NCI-H2029 (cell line): ENCODE data around the gene AP1S3.
"Not testable (repeated sequence)": the region's sequence is repeated elsewhere in the genome, so short reads cannot be mapped to it uniquely, and the experiment has no call there.

ENCODE experiments used
- DNase-seq: peaks from one replicate; lab custom pipeline; 2025; lab: John Stamatoyannopoulos, UW

The AP1S3 gene

DNA sequence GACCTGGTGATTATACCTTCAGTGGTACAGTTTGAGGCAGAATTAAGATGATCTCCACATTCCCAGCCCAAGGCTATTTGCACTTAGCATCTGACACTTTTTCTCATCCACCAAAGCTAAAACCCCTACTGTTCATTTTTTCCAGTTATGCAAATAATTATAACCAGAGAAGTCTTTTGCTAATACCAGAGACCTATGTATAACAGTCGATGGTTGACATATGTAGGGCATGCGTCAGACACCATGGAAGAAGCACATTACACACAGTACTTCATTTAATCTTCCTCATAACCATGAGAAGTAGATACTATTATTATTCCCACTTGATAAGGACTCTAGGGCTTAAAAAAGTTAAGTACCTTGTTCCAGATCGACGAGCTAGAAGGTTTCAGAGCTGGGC, 36.5 kb downstream of the AP1S3 start:
- no peak for DNase-seq

DNA sequence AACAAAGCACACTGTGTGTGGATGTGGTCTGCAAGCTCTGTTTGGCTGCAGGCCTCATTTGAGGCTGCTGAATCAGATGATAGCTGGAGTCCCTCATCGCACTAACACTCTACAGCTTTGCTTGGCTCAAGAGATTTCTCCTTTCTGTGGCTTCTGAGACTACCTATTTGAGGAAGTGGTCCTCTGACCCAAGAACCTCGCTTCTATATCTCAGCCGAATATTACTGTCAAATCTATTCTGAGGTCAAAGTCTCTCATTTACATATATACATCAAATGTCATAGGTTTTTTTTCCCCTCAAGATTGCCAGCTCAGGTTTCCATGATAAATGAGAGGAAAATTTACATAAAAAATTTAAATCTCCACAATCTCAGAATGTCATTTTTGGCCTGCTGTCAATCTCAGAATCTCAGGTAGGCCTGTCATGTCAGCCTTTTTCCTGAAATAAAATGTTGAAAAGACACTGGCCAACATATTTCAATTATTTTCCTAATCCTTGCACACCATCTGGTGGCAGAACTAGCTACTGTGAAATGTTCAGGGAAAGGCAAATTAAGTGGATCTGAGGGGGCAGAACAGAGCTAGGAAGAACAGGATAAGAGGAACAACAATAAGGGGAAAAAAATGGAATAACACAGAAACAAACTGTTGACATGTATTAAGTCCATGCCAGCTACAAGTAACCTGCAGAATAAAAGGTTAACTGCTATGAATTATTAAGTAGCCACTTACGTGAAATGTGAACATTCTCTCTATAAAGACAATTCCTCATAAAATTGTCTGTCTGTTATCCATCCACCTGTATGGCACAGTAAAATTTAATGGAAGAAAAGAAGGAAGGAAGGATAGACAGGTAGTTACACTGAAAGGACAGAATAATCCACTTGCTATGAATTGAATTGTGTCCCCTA, 39.3 kb downstream of the AP1S3 start:
- no peak for DNase-seq

DNA sequence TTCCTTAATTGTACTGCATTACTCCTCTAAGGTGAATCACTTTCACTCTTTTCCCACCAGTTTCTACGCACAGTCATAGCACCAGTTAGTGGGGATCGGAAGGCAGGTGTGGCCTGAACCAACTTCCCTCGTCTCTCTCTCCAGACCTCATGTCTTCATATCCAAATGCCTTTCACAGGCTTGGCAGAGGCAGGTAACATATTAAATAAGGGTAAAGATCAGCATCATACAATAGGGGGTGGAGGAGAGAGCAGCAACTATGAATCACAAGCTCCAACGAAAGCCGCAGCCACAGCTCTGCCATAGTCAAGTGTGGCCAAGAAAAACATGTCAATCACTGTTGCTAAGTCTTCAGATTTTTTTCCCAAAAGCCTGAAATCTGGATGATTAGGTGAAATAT, 40.3 kb downstream of the AP1S3 start:
- no peak for DNase-seq

DNA sequence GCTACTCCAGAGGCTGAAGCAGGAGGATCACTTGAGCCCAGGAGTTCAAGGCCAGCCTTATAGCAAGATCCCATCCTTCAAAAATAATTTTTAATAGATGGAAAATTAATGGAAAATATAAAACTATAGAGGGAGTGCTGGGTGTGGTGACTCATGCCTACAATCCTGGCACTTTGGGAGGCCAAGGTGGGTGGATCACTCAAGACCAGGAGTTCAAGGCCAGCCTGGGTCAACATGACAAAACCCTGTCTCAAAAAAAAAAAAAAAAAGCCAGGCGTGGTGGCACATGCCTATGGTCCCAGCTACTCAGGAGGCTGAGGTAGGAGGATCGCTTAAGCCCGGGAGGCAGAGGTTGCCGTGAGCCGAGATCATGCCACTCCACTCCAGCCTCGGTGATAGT, 48.0 kb downstream of the AP1S3 start:
- DNase-seq = no peak

DNA sequence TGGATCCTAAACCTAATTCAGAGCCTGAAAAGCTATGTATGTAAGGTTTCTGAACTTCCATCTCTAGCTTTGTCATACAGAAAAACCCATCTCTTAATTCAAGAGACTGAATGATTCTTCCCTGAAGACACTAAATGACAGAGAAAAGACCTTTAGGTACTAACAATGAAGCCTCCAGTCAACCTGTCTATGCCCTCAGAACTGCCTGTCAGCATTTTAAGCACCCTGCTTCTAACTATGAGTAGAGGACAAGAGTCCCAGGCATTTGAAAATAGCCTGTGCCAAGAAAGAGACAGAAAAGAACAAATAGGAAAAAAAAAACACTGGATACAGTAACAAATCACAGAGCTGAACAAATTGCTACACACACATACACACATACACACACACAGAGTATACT, 48.6 kb downstream of the AP1S3 start:
- DNase-seq = no peak

DNA sequence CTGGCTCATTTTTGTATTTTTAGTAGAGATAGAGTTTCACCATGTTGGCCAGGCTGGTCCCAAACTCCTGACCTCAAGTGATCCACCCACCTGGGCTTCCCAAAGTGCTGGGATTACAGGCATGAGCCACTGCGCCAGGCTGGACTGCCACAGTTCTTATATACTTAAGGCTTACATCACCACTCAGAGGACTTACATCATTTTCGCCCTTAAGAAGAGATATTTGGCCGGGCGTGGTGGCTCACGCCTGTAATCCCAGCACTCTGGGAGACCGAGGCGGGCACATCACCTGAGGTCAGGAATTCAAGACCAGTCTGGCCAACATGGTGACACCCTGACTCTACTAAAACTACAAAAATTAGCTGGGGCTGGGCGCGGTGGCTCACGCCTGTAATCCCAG, 49.3 kb downstream of the AP1S3 start:
- DNase-seq = not testable (repeated sequence)

DNA sequence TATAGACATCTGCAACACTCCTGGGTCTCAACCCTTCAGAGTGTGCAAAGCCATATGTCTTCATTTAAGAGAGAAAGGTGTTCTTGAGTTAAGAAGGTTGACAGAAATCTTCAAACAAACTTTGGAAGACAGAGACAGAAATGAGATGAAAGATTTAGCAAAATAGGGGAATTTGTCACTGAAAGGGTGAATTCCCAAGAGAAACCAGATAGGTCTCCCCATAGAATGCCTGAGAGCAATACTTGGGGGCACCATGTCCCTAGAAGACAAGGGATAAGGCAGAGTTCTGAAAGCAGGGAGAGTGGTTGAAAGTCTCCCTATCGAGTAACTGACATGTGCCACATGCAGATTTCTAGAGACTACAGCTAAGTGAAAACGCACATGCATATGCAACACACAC, 50.0 kb downstream of the AP1S3 start:
- DNase-seq = no peak

DNA sequence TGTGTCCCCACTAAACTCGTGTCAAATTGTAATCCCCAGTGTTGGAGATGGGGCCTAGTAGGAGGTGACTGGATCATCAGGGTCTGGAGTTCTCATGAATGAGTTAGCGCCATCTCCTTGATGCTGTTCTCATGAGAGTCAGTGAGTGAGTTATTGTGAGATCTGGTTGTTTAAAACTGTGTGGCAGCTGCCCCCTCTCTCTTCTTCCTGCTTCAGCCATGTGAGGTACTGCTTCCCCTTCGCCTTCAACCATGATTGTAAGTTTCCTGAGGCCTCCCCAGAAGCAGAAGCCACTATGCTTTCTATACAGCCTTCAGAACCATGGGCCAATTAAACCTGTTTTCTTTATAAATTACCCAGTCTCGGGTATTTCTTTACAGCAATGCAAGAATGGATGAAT, 50.4 kb downstream of the AP1S3 start:
- no peak for DNase-seq

DNA sequence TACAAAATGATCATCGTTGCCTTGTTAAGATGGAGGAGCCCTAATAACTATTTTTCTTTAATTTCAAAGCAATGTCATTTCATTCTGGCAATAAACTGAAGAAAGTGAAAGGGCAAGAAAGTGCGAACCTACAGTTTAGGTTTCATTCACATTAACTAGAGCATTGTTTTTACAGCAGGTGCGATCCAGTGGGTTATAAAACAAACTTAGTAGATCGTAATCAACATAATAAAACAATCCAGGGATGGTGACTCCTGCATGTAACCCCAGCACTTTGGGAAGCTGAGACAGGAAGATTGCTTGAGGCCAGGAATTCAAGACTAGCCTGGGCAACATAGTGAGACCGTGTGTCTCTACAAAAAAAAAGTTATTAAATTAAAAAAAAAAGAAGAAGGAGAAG, 51.1 kb downstream of the AP1S3 start:
- no peak for DNase-seq

DNA sequence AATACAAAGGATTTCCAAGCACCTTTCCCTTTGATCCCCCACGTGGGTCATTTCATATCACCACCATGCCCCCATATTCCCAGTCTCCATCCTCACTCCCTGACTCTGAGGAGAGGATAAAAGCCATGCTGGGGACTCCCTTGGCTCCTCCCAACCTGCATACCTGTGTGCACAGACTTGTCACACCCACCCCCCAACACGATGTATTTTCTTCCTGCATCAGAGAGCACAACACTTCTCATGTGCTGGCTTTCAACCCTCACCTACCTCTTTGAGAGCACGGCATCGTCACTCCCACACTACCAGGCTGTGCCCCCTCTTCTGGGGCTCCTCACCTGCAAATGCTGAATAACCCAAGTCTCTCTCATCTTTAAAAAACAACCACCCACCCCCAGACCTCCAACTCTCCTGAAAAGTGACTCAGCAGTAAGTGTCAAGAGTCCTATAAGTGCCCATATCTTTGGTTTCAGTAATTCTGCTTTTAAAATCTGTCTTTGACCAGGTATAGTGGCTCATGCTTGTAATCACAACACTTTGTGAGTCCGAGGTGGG, 53.1 kb downstream of the AP1S3 start:
- no peak for DNase-seq

DNA sequence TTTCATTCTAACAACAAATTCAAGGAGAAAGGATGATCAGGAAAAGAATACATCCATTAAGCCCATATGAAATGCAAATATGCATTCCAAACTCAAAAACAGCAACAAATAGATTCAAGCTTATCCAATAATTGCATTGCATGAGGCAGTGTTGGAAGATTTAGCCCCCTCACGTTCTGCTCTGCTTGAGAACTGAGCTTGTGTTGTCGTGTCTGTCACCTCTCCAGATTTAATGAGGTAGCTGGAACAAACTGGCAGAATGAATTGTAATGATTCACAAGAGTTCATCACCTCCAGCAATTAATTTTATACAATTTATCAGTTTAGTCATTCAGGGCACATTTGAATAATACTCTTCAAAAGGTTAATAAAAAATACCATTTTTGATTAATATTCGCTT, 54.8 kb downstream of the AP1S3 start:
- no peak for DNase-seq

DNA sequence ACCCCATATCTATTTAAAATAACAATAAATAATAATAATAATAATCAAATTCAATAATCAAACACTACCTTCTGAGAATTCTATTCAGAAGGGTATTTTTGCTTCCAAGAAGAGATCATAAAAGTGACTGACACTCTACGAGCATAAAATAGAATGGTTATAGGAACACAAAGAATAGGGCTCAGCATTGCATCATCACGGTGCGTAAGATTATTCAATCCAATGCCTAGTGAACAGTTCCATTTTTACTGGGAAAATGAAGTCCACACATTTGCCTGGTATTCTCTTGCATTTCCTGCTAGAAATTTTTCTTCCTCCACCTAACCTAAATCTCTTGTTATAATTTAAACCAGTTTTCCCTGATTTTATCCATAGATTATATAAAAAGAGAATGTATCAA, 55.8 kb downstream of the AP1S3 start:
- no peak for DNase-seq

DNA sequence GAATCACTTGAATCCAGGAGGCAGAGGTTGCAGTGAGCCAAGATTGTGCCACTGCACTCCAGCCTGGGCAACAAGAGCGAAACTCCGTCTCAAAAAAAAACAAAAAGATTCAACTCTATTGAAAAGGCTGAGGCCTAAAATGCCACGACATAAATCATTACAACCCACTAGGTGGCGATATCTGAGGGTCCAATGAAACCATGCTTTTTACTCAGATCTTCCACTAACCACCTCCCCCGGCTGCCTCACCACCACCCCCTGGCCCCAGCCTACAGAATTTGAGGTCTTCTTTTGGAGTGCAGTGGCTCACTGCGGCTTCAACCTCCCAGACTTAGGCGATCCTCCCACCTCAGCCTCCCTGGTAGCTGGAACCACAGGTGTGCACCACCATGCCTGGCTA, 57.5 kb downstream of the AP1S3 start:
- DNase-seq = peak; percentile 9

DNA sequence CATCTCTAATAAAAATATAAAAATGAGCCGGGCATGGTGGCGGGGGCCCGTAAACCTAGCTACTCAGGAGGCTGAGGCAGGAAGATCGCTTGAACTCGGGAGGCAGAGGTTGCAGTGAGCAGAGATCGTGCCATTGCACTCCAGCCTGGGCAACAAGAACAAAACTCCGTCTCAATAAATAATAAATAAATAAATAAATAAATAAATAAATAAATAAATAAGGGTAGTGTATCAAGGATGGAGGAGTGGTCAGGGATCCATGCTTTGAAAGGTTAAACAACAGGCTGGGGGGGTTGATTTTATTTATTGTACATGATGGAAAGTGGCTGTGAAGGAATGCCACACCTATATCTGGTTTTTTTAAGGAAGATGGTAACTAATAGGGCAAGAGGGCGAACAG, 63.2 kb downstream of the AP1S3 start:
- DNase-seq = no peak

DNA sequence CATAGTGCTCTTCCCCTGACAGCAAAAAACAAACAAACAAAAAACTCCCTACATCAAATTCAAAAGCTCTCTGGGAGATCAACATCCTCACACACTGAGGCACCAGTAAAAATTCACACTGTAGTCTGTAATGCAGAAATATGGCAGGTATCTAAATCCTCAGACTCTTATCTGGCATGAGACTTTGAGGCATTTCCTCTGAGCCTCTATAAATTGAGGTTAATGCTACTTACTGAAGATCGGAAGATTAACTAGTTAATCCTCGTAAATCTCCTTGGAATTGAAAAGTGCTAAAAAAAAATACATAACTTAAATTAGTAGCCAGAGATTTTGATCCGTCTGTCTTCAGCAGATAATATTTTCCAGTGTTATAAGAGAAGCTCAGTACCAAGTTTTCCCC, 65.0 kb downstream of the AP1S3 start:
- no peak for DNase-seq

DNA sequence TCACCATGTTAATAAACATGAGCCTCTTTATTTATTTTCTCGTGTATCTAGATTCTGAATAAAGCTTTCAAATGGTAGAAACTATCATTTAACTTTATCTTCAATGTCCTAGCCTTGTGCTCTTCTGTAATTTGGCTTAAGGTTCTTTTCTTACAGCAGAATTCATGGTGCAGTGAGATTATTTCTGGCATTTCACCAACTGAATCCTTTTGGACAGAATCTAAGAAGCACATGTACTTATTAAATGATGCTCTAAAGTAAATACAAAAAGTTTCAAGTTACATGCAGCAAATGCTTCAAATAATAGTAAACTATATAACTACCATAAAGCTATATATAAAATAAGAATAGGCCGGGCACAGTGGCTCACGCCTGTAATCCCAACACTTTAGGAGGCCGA, 65.9 kb downstream of the AP1S3 start:
- DNase-seq = no peak

DNA sequence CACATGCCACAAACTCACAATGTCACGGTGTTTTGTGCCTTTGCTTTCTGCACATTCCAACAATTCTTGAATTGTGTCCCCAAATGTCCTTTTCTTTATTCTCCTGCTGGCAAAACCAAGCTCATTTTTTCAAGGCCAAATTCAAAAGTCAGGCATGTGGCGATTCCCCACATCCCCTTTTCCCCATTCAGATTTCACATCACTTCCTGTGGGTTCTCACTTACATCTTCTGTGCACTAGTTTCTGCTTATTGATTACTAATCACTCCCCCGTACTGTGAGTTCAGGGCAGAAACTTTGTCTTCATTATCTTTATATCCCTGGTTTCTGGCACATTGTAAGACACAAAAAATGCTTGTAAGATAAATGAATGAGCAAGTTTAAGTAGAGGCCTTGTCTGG, 69.2 kb downstream of the AP1S3 start:
- no peak for DNase-seq

DNA sequence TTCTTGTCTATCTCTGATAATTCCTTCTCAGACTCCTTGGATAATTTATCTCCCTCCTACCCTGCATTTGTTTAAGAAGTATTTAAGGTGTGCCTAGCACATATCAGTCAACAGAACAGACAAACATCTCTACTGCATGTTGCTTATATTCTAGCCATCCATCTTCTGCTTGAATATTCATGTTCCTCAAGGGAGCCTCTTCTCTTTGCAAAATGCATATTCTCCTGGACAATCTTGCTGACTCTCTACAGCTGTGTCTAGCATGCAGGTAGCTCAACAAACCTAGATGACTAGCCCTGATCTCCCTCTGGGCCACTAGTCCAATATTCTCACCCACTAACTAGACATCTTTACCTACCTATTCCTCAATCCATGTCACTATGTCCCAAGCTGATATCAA, 70.0 kb downstream of the AP1S3 start:
- no peak for DNase-seq

DNA sequence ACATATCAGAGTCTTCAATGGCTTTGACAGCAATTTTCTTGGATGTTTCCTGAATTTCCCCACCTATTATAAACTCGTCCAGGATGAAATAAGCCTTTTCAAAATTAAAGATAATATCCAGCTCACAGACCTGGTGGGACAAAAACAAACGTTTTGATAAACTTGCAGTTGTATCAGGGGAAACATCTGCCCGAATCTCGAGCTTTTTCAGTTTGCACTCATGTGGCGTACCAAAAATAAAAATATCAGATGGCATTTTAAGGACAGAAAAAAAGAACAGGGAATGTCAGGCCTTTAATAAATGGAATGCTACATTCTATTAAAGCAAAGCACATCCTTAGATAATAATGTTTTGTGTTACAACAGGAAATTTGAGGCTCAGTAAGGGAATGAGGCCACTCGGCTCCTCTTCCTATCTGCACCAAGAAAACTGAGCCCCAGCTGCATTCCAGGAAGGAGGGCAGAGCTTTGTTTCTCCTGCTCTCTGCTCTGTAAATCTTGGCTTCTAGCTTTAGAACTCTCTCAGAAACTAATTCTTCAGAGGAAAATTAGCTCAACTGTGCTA, 72.1 kb downstream of the AP1S3 start:
- DNase-seq = no peak

DNA sequence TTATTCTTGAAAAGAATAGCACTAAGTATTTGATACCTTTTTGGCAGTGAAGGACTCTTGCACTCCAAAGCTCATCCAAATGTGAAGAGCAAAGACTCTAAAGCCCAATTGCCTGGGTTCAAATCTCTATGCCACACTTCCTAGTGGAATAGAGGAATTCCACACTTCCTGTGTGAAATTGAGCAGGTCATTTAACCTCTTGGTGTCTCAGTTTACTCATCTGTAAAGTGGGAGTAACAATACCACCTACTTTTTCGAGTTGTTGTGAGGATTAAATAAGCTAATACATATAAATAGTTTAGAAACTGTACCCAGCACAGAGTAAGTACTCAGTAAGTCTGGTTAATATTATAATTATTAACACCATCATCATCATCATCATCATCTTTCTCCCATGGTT, 72.6 kb downstream of the AP1S3 start:
- DNase-seq = no peak

DNA sequence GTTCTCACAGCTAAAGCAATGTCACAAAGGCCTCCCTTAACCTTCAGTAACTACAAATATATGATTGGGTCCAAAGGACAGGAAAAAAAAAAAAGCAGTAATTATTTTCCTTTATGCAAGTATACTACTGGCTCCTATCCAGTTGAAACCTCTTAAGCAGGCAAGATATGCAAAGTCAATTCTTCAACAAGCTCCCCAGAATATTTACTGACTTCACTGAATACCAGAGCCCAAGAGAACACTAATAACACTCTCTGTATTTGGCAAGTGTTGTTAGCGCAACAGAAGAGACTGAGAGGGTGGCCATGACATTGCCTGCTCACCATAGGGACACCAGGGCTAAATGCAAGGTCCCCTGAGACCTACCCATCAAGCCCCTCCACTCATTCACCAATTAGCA, 74.5 kb downstream of the AP1S3 start:
- DNase-seq = no peak

DNA sequence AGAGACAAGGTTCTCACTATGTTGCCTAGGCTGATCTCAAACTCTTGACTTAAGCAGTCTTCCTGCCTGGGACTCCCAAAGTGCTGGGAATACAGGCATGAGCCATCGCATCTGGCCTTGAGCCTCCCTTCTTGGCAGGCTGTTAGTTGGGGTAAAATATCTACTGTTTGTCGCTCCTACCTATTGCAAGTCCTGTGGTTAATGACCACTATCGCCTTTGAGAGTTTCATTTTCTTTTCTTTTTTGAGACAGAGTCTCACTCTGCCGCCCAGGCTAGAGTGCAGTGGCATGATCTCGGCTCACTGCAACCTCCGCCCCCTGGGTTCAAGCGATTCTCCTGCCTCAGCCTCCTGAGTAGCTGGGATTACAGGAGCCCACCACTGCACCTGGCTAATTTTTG, 75.6 kb downstream of the AP1S3 start:
- DNase-seq = not testable (repeated sequence)

DNA sequence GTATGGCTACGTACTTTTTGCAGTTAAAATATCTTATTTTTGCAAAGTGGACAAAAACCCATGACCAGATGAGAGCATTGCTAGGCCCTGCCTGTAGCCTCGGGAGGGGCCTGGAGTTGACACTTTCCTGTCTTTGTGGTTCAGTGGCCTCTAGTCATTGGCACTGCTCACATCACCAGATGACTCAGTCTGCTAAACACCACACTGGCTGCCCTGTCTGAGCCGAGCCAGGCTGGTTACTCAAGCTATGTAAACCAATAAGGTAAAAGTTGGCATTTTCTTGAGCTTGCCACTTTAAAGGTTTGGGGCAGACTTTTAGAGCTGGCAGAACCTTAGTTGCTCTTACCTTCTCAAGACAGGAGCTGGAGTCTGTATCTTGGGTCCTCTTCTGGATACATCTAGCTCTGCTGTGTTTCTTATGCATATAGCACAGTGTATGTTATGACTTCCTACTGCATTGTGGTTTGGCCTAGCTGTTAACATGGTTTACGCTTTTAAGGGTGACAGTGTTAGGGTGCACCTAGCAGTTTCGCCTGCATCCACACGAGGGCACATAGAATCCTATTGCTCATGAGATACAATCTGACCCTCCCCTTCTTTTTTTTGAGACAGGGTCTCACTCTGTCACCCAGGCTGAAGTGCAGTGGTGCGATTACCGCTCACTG, 76.4 kb downstream of the AP1S3 start:
- no peak for DNase-seq
